Lung (tissue), 12 donors: Measurements from ENCODE around the gene PRKD2. TPM values are rescaled to one million over a fixed set of nuclear protein-coding genes. Genes with fewer than 3 reads are reported as not detected.
"Not testable (repeated sequence)": the region's sequence is repeated elsewhere in the genome, so short reads cannot be mapped to it uniquely, and the experiment has no call there.

Source experiments
- ATAC-seq: fragments of 200-7000 bp; cut with Tn5 transposase; one replicate; pipeline ENCODE4 v1.9.1; 2020; ENCODE audit warnings: moderate number of reproducible peaks; ENCODE audit not compliant: insufficient read depth, low FRiP score
- DNase-seq, 3 donors: peaks; one replicate each; pipeline ENCODE4 v3.0.0-alpha.2; 2013 to 2017
- H3K27ac ChIP-seq, 2 donors: one replicate each; pipeline ENCODE4 v1.5.1; 2013; ENCODE audit warnings: mild to moderate bottlenecking in 2 of 2, moderate library complexity in 2 of 2, control low read depth in 1 of 2, inconsistent platforms in 1 of 2, low read depth in 1 of 2, low read length in 1 of 2
- H3K27me3 ChIP-seq, 3 donors: one replicate each; pipeline ENCODE4 v1.5.1; 2013; ENCODE audit warnings: low read length in 2 of 3; ENCODE audit not compliant: control insufficient read depth in 3 of 3, insufficient read depth in 3 of 3
- H3K36me3 ChIP-seq, 4 donors: one replicate each; pipeline ENCODE4 v1.5.1; 2013; ENCODE audit warnings: low read length in 4 of 4, mild to moderate bottlenecking in 1 of 4, moderate library complexity in 1 of 4; ENCODE audit not compliant: control insufficient read depth in 4 of 4, insufficient read depth in 4 of 4
- H3K4me1 ChIP-seq, 5 donors: one replicate each; pipeline ENCODE4 v1.5.1; 2013; ENCODE audit warnings: low read length in 5 of 5, mild to moderate bottlenecking in 2 of 5, moderate library complexity in 1 of 5; ENCODE audit not compliant: control insufficient read depth in 5 of 5, insufficient read depth in 5 of 5
- H3K4me3 ChIP-seq: one replicate; pipeline ENCODE4 v1.5.1; 2013; ENCODE audit warnings: mild to moderate bottlenecking, control low read depth, moderate library complexity
- H3K9ac ChIP-seq, 2 donors: one replicate each; pipeline ENCODE4 v1.5.1; 2013; ENCODE audit warnings: low read length in 2 of 2, control low read depth in 1 of 2; ENCODE audit not compliant: insufficient read depth in 1 of 2
- H3K9me3 ChIP-seq, 4 donors: one replicate each; pipeline ENCODE4 v1.5.1; 2013; ENCODE audit warnings: low read length in 3 of 4, mild to moderate bottlenecking in 1 of 4, moderate library complexity in 1 of 4; ENCODE audit not compliant: control insufficient read depth in 4 of 4, insufficient read depth in 3 of 4
- WGBS, 2 donors: extraction: QIAGEN DNeasy Blood & Tissue Kit; methylation state at CpG; one replicate each; pipeline ENCODE4 v1.1.7; 2013; 5-methylcytosine and 5-hydroxymethylcytosine counted together
- polyA plus RNA-seq, 2 donors: library from polyadenylated mRNA; stranded (reverse); fragments of 200-250 nt; gene quantifications; one replicate each; pipeline ENCODE4 v1.2.1, GENCODE V29; 2013
- total RNA-seq, 2 donors: library from RNA; depleted of rRNA in 1 of 2; stranded (reverse); fragments of >200 nt in 1 of 2; gene quantifications; one replicate each; pipeline ENCODE4 v1.2.1, GENCODE V29; 2014 to 2021
- TF ChIP-seq, protein P1 (sequence below): IDR thresholded peaks from 2 replicates; pipeline ENCODE4 v1.5.1; 2012; ENCODE audit warnings: mild to moderate bottlenecking; ENCODE audit errors: control extremely low read depth, extremely low read depth
- donor health status: control.
- donor health status: control.
- donor health status: Bipolar disorder and iron deficiency.
- donor health status: healthy.
- donor health status: DM: yes; HTN: yes; CAD: no.

PRKD2 gene
- total and polyA plus RNA-seq, 4 donors = 35.5 to 56.2 (median 45.1) TPM

DNA sequence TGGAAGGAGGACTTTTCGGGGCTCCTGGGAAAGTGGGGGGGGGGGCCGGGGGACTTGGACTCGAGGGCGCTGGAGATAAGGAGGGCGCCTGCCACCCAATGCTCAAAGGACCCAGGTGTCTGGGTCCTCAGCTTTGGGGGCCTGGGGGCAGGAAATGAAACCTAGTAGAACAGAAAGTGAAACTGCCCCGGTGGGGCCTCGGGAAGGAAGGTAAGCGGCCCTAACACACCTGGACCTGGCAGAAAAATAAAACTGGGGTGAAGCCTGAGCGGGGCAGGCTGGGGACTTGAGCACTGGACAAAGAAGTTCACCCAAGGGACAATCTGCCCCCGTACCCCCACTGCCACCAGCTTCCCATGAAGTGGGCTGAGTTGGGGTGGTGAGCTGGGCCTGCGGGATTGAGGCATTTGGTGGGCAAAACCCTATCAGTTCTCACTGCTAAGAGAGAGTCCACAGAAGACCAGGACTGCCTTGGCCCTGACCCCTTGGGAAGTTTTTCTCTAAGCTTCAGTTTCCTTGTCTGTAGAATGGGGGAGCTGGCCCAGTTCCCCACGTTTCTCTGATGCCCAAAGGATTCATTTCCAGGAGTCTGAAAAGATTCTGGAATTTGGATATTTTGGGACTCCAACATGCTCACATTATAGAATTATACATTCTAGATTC, 2.3 kb downstream of the PRKD2 start:
- no peak for DNase-seq
- peak; percentile 32 for ATAC-seq
- WGBS, 2 donors = 1 to 6% methylated on average over 10 to 12 of the region's 12 CpGs
- peak overlapping the region; percentile 51 for H3K4me3 ChIP-seq
- H3K27me3 ChIP-seq = no peaks in the 10 kb centered on the region
- H3K4me1 ChIP-seq = peaks cover 3 to 23% (median 11%) of the 10 kb centered on the region in 5 donors
- peak overlapping the region; percentile 63 to 88 for H3K9ac ChIP-seq
- H3K36me3 ChIP-seq = peaks cover 0 to 10% (median 3%) of the 10 kb centered on the region in 4 donors
- H3K27ac ChIP-seq = peak overlapping the region; percentile 81 to 89
- TF ChIP-seq, protein P1, sequence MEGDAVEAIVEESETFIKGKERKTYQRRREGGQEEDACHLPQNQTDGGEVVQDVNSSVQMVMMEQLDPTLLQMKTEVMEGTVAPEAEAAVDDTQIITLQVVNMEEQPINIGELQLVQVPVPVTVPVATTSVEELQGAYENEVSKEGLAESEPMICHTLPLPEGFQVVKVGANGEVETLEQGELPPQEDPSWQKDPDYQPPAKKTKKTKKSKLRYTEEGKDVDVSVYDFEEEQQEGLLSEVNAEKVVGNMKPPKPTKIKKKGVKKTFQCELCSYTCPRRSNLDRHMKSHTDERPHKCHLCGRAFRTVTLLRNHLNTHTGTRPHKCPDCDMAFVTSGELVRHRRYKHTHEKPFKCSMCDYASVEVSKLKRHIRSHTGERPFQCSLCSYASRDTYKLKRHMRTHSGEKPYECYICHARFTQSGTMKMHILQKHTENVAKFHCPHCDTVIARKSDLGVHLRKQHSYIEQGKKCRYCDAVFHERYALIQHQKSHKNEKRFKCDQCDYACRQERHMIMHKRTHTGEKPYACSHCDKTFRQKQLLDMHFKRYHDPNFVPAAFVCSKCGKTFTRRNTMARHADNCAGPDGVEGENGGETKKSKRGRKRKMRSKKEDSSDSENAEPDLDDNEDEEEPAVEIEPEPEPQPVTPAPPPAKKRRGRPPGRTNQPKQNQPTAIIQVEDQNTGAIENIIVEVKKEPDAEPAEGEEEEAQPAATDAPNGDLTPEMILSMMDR = no peak
- H3K9me3 ChIP-seq = no peaks in the 10 kb centered on the region

DNA sequence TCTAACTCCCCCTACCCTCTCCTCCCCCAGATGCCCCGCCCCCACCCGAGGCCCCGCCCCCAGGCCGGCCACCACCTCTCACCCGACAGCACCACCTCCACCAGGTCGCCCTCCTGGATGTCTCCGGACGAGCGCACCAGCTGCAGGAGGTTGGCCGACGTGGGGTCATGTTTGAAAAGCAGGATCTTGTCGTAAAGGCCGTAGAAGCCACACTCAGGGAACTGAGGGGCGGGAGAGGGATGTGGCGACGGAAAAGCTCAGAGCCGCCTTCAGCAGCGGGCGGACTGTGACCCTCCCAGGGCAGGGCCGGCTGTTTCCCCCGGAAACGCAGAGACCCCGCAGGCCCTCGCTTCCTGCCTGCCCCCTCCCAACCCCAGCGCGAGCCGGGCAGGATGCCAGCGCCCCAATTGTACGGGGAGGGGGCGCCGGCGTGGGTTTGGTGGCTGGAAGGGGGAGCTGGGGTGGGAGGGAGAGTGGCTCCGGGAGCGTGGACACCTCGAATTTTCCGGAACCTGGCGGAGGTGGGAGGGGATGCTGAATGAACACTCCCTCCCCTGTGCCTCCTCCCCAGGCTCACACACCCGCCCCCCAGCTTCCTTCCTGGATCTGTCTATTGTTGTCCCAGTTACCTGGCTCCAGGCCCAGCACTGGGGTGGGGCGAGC, 3.0 kb downstream of the PRKD2 start:
- H3K27ac ChIP-seq = peak overlapping the region; percentile 45 to 83
- peak; percentile 85 for ATAC-seq
- H3K4me3 ChIP-seq = peak overlapping the region; percentile 39
- H3K4me1 ChIP-seq = peaks cover 3 to 23% (median 11%) of the 10 kb centered on the region in 5 donors
- H3K27me3 ChIP-seq = no peaks in the 10 kb centered on the region
- peaks cover 0 to 14% (median 3%) of the 10 kb centered on the region in 4 donors for H3K36me3 ChIP-seq
- peak overlapping the region in 1 of 2 donors; percentile 32 for H3K9ac ChIP-seq
- TF ChIP-seq, protein P1 = no peak
- DNase-seq = peak; percentile 96 to 97 (median 96)
- H3K9me3 ChIP-seq = no peaks in the 10 kb centered on the region
- WGBS, 2 donors = 0 to 1% methylated on average over 32 to 38 of the region's 39 CpGs

DNA sequence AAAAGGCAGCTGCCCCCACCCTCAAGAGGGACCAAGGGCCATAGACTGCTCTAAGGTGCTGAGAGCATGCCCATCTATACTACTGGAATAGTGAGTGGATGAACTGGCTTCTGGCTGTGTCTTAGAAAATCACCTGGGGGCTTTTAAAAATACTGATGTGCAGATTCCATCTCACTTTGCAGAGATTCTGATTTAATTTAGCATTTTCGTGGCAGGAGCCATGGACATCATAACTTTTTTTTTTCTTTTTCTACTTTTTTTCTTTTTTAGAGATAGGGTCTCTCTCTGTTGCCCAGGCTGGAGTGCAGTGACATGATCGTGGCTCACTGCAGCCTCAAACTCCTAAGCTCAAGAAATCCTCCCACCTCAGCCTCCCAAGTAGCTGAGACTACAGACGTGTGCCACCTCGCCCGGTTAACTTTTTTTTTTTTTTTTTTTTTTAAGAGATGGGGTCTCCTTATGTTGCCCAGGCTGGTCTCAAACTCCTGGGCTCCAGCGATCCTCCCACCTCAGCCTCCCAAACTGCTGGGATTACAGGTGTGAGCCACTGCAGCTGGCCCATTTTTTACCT, 4.1 kb downstream of the PRKD2 start:
- not testable (repeated sequence) for H3K27me3 ChIP-seq, DNase-seq, H3K27ac ChIP-seq, ATAC-seq, H3K9ac ChIP-seq, H3K4me3 ChIP-seq, H3K9me3 ChIP-seq
- Histone ChIP-seq H3K4me1 (peaks cover 3 to 22% (median 8%) of the 10 kb centered on the region in 5 donors), H3K36me3 (peaks cover 2 to 17% (median 6%) of the 10 kb centered on the region in 4 donors)
- WGBS, 2 donors = 80 to 90% methylated on average over 6 of the region's 6 CpGs

DNA sequence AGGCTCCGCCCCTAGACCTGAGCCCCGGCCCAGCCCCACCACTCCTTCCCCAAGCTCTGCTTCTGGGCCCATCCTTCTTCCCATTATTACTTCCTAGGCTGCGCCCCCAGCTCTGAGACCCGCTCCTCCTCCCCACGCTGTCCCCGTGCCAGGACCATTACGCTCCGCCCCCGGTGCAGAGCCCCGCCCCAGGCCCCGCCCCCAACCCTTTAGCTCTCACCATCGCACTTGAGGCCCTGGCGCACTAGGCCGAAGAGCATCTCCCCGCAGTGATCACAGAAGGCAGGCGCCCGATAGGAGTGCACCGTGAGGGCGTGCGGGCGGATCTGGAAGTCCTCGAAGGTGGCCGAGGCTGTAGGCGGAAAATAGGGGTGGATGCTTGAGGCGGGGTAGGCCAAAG, 6.2 kb downstream of the PRKD2 start:
- no peak for DNase-seq
- WGBS, 2 donors = 80 to 85% methylated on average over 25 of the region's 25 CpGs
- no peak overlapping the region for H3K4me3 ChIP-seq
- TF ChIP-seq, protein P1 = no peak
- H3K9ac ChIP-seq = no peak overlapping the region
- H3K4me1 ChIP-seq = peaks cover 2 to 17% (median 8%) of the 10 kb centered on the region in 5 donors
- H3K36me3 ChIP-seq = peaks cover 2 to 24% (median 13%) of the 10 kb centered on the region in 4 donors
- H3K9me3 ChIP-seq = no peaks in the 10 kb centered on the region
- H3K27ac ChIP-seq = no peak overlapping the region
- ATAC-seq = no peak
- no peaks in the 10 kb centered on the region for H3K27me3 ChIP-seq
